IMR-90 (cell line): ENCODE measurements around the gene ITGB2. TPM values are rescaled to one million over a fixed set of nuclear protein-coding genes. Genes with fewer than 3 reads are reported as not detected.

Experiments
- ATAC-seq: fragments of 200-7000 bp; cut with Tn5 transposase; 2 replicates; pipeline ENCODE4 v1.9.1; 2020; ENCODE audit warnings: low read depth, mild to moderate bottlenecking, moderate library complexity
- BruUV-seq: library from RNA; stranded (reverse); fragments of 400-500 nt; replicated peaks from 2 replicates; lab custom pipeline; 2021; lab: Mats Ljungman, UMichigan
- CTCF ChIA-PET: fragments of 300-600 bp; formaldehyde crosslinking; extraction: SDS; loops from one replicate; lab custom pipeline; 2021; ENCODE audit warnings: antibody characterized with exemption; lab: Yijun Ruan, JAX
- POLR2A ChIA-PET: fragments of 300-600 bp; sonication (Branson Sonifier 250); formaldehyde crosslinking; loops from one replicate; lab custom pipeline; 2022; ENCODE audit warnings: antibody characterized with exemption; ENCODE audit not compliant: unreplicated experiment; lab: Charles Lee
- DNase-seq: peaks from one replicate; pipeline ENCODE4 v3.0.0; 2013
- H2AFZ ChIP-seq: replicated peaks from 2 replicates; pipeline ENCODE3; 2013; ENCODE audit warnings: low read length, mild to moderate bottlenecking; ENCODE audit not compliant: poor library complexity
- H2AK5ac ChIP-seq: 2 replicates; pipeline ENCODE4 v1.6.1; 2013; ENCODE audit warnings: low read depth, low read length, inconsistent platforms
- H2AK9ac ChIP-seq: replicated peaks from 2 replicates; pipeline ENCODE3; 2013; ENCODE audit warnings: mild to moderate bottlenecking, low read depth, low read length, moderate library complexity; ENCODE audit not compliant: poor library complexity
- H2BK120ac ChIP-seq: 2 replicates; pipeline ENCODE4 v1.6.1; 2013; ENCODE audit warnings: low read depth, low read length, inconsistent platforms
- H2BK15ac ChIP-seq: 3 replicates; pipeline ENCODE4 v1.6.1; 2013; ENCODE audit warnings: low read depth, low read length, inconsistent platforms
- H2BK20ac ChIP-seq: 2 replicates; pipeline ENCODE4 v1.6.1; 2013; ENCODE audit warnings: low read depth, mild to moderate bottlenecking, inconsistent platforms, low read length, moderate library complexity
- H2BK5ac ChIP-seq: 2 replicates; pipeline ENCODE4 v1.6.1; 2013; ENCODE audit warnings: mild to moderate bottlenecking, low read depth, low read length, inconsistent platforms; ENCODE audit not compliant: poor library complexity, severe bottlenecking
- H3K14ac ChIP-seq: replicated peaks from 2 replicates; pipeline ENCODE4 v1.6.1; 2013; ENCODE audit warnings: low read depth, low read length, inconsistent platforms
- H3K18ac ChIP-seq: 2 replicates; pipeline ENCODE4 v1.6.1; 2013; ENCODE audit warnings: low read depth, low read length, control low read depth
- H3K23ac ChIP-seq: 2 replicates; pipeline ENCODE4 v1.6.1; 2013; ENCODE audit warnings: low read depth, low read length, inconsistent platforms
- H3K27ac ChIP-seq: 2 replicates; pipeline ENCODE4 v1.5.1; 2013; ENCODE audit warnings: mild to moderate bottlenecking, control low read depth, low read length; ENCODE audit not compliant: insufficient read depth
- H3K27me3 ChIP-seq: 2 replicates; pipeline ENCODE4 v1.6.1; 2013; ENCODE audit warnings: low read length; ENCODE audit not compliant: control insufficient read depth, insufficient read depth
- H3K36me3 ChIP-seq: 2 replicates; pipeline ENCODE4 v1.6.1; 2013; ENCODE audit warnings: low read length, mixed read lengths; ENCODE audit not compliant: control insufficient read depth, insufficient read depth
- H3K4ac ChIP-seq: 2 replicates; pipeline ENCODE4 v1.6.1; 2013; ENCODE audit warnings: low read depth, low read length, inconsistent platforms
- H3K4me1 ChIP-seq: 2 replicates; pipeline ENCODE4 v1.6.1; 2013; ENCODE audit warnings: low read length, mixed read lengths; ENCODE audit not compliant: control insufficient read depth, insufficient read depth
- H3K4me2 ChIP-seq: 2 replicates; pipeline ENCODE4 v1.6.1; 2013; ENCODE audit warnings: low read depth, mild to moderate bottlenecking, control low read depth, low read length, moderate library complexity
- H3K4me3 ChIP-seq: 2 replicates; pipeline ENCODE4 v1.5.1; 2013; ENCODE audit warnings: low read depth, mild to moderate bottlenecking, control low read depth, low read length, moderate library complexity; ENCODE audit not compliant: insufficient read depth
- H3K56ac ChIP-seq: 2 replicates; pipeline ENCODE4 v1.6.1; 2013; ENCODE audit warnings: low read length, inconsistent platforms; ENCODE audit not compliant: insufficient read depth; ENCODE audit errors: extremely low read depth
- H3K79me1 ChIP-seq, 2 experiments: 2 replicates each; pipeline ENCODE4 v1.6.1; 2013; ENCODE audit warnings: low read length in 2 of 2, inconsistent platforms in 1 of 2, low read depth in 1 of 2
- H3K9ac ChIP-seq: 2 replicates; pipeline ENCODE4 v1.6.1; 2013; ENCODE audit warnings: low read depth, low read length, control low read depth
- H3K9me1 ChIP-seq: 2 replicates; pipeline ENCODE4 v1.6.1; 2013; ENCODE audit warnings: low read length, inconsistent platforms; ENCODE audit not compliant: insufficient read depth
- H3K9me3 ChIP-seq: 2 replicates; pipeline ENCODE4 v1.6.1; 2013; ENCODE audit warnings: low read length; ENCODE audit not compliant: control insufficient read depth, insufficient read depth
- H4K20me1 ChIP-seq: 2 replicates; pipeline ENCODE4 v1.6.1; 2013; ENCODE audit warnings: low read length, inconsistent platforms; ENCODE audit not compliant: insufficient read depth
- H4K5ac ChIP-seq: 2 replicates; pipeline ENCODE4 v1.6.1; 2013; ENCODE audit warnings: mild to moderate bottlenecking, low read depth, low read length, control low read depth
- H4K8ac ChIP-seq, 2 experiments: 2 replicates each; pipeline ENCODE4 v1.6.1; 2013; ENCODE audit warnings: low read depth in 2 of 2, low read length in 2 of 2, control low read depth in 1 of 2, inconsistent platforms in 1 of 2
- H4K91ac ChIP-seq: 2 replicates; pipeline ENCODE4 v1.6.1; 2013; ENCODE audit warnings: low read depth, low read length, inconsistent platforms; ENCODE audit not compliant: insufficient read depth
- BHLHE40 ChIP-seq: fragments of 150-350 bp; IDR thresholded peaks from 2 replicates; pipeline ENCODE4 v1.6.1; 2016; ENCODE audit warnings: mild to moderate bottlenecking, low read depth, low read length
- MAZ ChIP-seq: IDR thresholded peaks from 2 replicates; pipeline ENCODE4 v1.6.1; 2012; ENCODE audit warnings: low read depth, mild to moderate bottlenecking, low read length, improper control_type of control experiment, moderate library complexity, borderline replicate concordance
- MXI1 ChIP-seq: IDR thresholded peaks from 2 replicates; pipeline ENCODE4 v1.6.1; 2012; ENCODE audit warnings: low read depth, mild to moderate bottlenecking, low read length, moderate library complexity, borderline replicate concordance
- WGBS, 2 experiments: methylation state at CpG; one replicate each; pipeline versions ENCODE4 v1.1.5 to v1.1.7; 2013; ENCODE audit warnings: missing lambda C conversion rate in 2 of 2; ENCODE audit not compliant: insufficient read length in 1 of 2; ENCODE audit errors: extremely low coverage in 2 of 2; 5-methylcytosine and 5-hydroxymethylcytosine counted together
- dilution Hi-C: fragments of 300-500 bp; cut with HindIII; formaldehyde crosslinking; loops from one replicate; pipeline ENCODE4 v1.14.3; 2018; ENCODE audit warnings: low sequenced_read_pairs; ENCODE audit not compliant: unreplicated experiment
- in situ Hi-C: fragments of 300-500 bp; cut with MboI; formaldehyde crosslinking; loops from 3 replicates; pipeline ENCODE4 v1.14.3; 2019; ENCODE audit warnings: low sequenced_read_pairs, inconsistent platforms, mixed read lengths
- intact Hi-C: fragments of 100-400 bp; cut with micrococcal nuclease; formaldehyde crosslinking; loops from 2 replicates; pipeline ENCODE4 v1.10.0; 2022
- polyA plus RNA-seq, 3 experiments: library from polyadenylated mRNA; depleted of rRNA; stranded (reverse); fragments of >200 nt; gene quantifications; 2 replicates each; pipeline ENCODE4 v1.2.3, GENCODE V29; 2012; ENCODE audit warnings: low replicate concordance in 1 of 3
- total RNA-seq: library from RNA; depleted of rRNA; stranded (reverse); fragments of >200 nt; gene quantifications from 2 replicates; pipeline ENCODE4 v1.2.3, GENCODE V29; 2012

The ITGB2 gene
- total and polyA plus RNA-seq, 2 of the 4 experiments (the other 2 are of a cell fraction): 0.14 TPM; not detected in 1

DNA sequence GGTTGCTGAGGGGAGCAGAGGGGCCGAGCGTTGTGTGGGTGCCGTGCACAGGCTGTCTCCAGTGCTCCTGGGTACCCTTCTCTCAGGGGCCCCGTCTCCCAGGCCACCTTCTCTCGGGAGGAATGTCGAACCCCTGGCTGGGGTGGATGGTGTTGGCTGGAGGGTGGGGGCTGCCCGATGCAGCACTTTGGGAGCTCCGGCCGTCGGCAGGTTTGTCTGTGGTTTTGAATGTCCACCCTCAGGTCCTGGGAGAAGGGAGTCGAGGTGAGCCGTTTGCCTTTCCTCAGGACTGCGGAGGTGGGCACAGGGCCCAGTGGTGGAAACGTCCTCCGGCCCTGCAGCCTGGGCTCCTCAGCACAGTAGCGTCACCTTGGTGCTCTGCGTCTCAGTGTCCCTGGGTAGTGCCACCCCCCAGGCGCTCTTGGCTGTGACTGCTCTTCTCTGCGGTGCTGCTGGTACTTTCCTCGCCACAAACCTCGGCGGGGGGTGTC, 33.6 kb upstream of the ITGB2 start:
- ChIA-PET POLR2A (no interaction called here), CTCF (no interaction called here)
- Histone ChIP-seq H2AFZ (no peak overlapping the region), H3K9ac (no peak overlapping the region), H3K4me2 (no peak overlapping the region), H3K23ac (no peak overlapping the region), H3K79me1 (peaks cover 22 to 77% of the 10 kb centered on the region in 2 experiments), H4K5ac (no peak overlapping the region), H3K4me1 (peaks cover 11% of the 10 kb centered on the region), H2BK20ac (no peak overlapping the region), H3K9me3 (no peaks in the 10 kb centered on the region), H2BK15ac (no peak overlapping the region), H4K8ac (no peak overlapping the region), H3K36me3 (peaks cover 38% of the 10 kb centered on the region), H4K20me1 (peaks cover 17% of the 10 kb centered on the region), H3K9me1 (0 out of 2 replicates have a peak, but pooled peaks cover 5% of the 10 kb centered on the region), H3K4ac (no peak overlapping the region), H2BK120ac (no peak overlapping the region), H3K14ac (no peak overlapping the region), H4K91ac (no peak overlapping the region; the same call in 1 of the 2 replicates), H3K27ac (no peak overlapping the region), H2AK5ac (no peak overlapping the region), H3K27me3 (no peaks in the 10 kb centered on the region), H2BK5ac (no peak overlapping the region), H2AK9ac (no peak overlapping the region), H3K4me3 (no peak overlapping the region), H3K56ac (no peak overlapping the region), H3K18ac (no peak overlapping the region)
- intact Hi-C loops (no loop called here), dilution Hi-C loops (no loop called here), in situ Hi-C loops (no loop called here)
- TF ChIP-seq MAZ (no peak), BHLHE40 (no peak), MXI1 (no peak)
- no peak for ATAC-seq
- 100% methylated on average over 3 of the region's 22 CpGs; no CpG with 5 or more reads in 1 of the 2 experiments for WGBS, 2 experiments
- DNase-seq: no peak
- BruUV-seq: no TSS peak
